Colon (tissue), 2 donors: ENCODE results near the gene GCHFR.

Experiments used
- FAIRE-seq: peaks from 2 replicates; lab custom pipeline; 2012; peaks lifted over from hg19 to GRCh38; lab: Jason Lieb, UNC
- donor health status: control.
- donor health status: control.

GCHFR gene

GRCh38 chr15:40754883-40755811 lies 8.7 kb upstream of the GCHFR start, which contains the start of gene RMDN3:
RMDN3 (minus strand) TSS chr15:40755254; CDS start chr15:40754783, 471 bp downstream.
- FAIRE-seq = no peak

- FAIRE-seq = no peak
Measured at GRCh38 chr15:40755812-40756208, 8.1 kb upstream of the GCHFR start.

- no peak for FAIRE-seq
Measured at GRCh38 chr15:40756938-40757337, 6.9 kb upstream of the GCHFR start.

- no peak for FAIRE-seq
Measured at GRCh38 chr15:40759961-40760360, 3.9 kb upstream of the GCHFR start.

- no peak for FAIRE-seq
Measured at GRCh38 chr15:40762919-40763800, 708 bp upstream of the GCHFR start.

GRCh38 chr15:40764629-40765103 lies 798 bp downstream of the GCHFR start:
- no peak for FAIRE-seq

GRCh38 chr15:40766194-40766815 lies 2.4 kb downstream of the GCHFR start:
- FAIRE-seq = no peak

- no peak for FAIRE-seq
Measured at GRCh38 chr15:40766906-40767837, 3.3 kb downstream of the GCHFR start.

GRCh38 chr15:40767838-40768500 lies 4.1 kb downstream of the GCHFR start:
- FAIRE-seq = no peak

- no peak for FAIRE-seq
Measured at GRCh38 chr15:40768521-40769273, 4.8 kb downstream of the GCHFR start.

GRCh38 chr15:40769274-40770146 lies 5.6 kb downstream of the GCHFR start, which contains the start of gene C15orf62:
C15orf62 (plus strand) TSS chr15:40769980; CDS start chr15:40770496, 516 bp downstream.
- FAIRE-seq = no peak

GRCh38 chr15:40770147-40770721 lies 6.4 kb downstream of the GCHFR start:
- FAIRE-seq = no peak

- FAIRE-seq = no peak
Measured at GRCh38 chr15:40771242-40771641, 7.4 kb downstream of the GCHFR start.

- no peak for FAIRE-seq
Measured at GRCh38 chr15:40772014-40772413, 8.1 kb downstream of the GCHFR start.

- FAIRE-seq = no peak
Measured at GRCh38 chr15:40773496-40773895, 9.6 kb downstream of the GCHFR start.

- FAIRE-seq = no peak
Measured at GRCh38 chr15:40773902-40774301, 10.0 kb downstream of the GCHFR start.

- no peak for FAIRE-seq
Measured at GRCh38 chr15:40775007-40775406, 11.1 kb downstream of the GCHFR start.
